Esophagus muscularis mucosa (tissue), 3 donors: ENCODE data around the gene THADA.

ENCODE experiments used
- CTCF ChIP-seq, 3 experiments: fragments of 200-600 bp in 2 of 3; fragments of 450-650 bp in 1 of 3; sonication (generic) in 2 of 3; IDR thresholded peaks; one replicate each; pipeline ENCODE4 v1.5.1; 2017 to 2019; ENCODE audit warnings: antibody characterized with exemption in 3 of 3, mild to moderate bottlenecking in 2 of 3, moderate library complexity in 1 of 3
- POLR2A ChIP-seq: fragments of 450-650 bp; IDR thresholded peaks from one replicate; pipeline ENCODE4 v1.6.1; 2017; ENCODE audit warnings: antibody characterized with exemption, moderate library complexity, mild to moderate bottlenecking, low read depth

GRCh38 chr2:43515248-43515647 is 80.6 kb downstream of the THADA start:
- TF ChIP-seq CTCF (IDR thresholded peaks at IDR 0.05) = no peak
- TF ChIP-seq POLR2A = no peak
